22Rv1 (cell line): ENCODE measurements around the gene SLCO3A1.

Source experiments
- H3K27ac ChIP-seq: fragments of 450-650 bp; 2 replicates; pipeline ENCODE4 v1.5.1; 2017
- ZFX ChIP-seq: fragments of 450-650 bp; IDR thresholded peaks from 2 replicates; pipeline ENCODE4 v1.6.1; 2017; ENCODE audit warnings: antibody characterized with exemption, borderline replicate concordance
- TF ChIP-seq, protein P1 (sequence below): fragments of 450-650 bp; IDR thresholded peaks from 2 replicates; pipeline ENCODE4 v1.5.1; 2017; ENCODE audit warnings: mild to moderate bottlenecking

SLCO3A1 gene

DNA sequence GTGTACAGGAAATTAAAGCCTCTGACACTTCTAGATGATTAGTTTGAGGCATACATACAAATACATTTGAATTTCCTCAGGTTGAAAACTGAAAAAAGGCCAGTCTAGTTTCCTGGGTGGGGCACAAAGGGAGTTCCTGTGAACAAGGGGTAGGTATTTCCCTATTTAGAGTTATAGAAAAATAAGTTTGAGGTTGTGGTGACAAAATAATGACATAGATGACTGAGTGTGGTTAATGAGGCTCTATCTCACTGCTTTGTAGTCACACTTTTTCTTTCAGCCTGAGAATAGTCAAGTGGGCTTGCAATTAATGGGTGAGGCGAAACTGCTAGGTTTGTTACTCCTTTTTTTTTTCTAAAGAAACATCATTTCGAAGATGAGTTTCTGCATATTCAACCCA, 4.3 kb downstream of the SLCO3A1 start:
- TF ChIP-seq, protein P1, sequence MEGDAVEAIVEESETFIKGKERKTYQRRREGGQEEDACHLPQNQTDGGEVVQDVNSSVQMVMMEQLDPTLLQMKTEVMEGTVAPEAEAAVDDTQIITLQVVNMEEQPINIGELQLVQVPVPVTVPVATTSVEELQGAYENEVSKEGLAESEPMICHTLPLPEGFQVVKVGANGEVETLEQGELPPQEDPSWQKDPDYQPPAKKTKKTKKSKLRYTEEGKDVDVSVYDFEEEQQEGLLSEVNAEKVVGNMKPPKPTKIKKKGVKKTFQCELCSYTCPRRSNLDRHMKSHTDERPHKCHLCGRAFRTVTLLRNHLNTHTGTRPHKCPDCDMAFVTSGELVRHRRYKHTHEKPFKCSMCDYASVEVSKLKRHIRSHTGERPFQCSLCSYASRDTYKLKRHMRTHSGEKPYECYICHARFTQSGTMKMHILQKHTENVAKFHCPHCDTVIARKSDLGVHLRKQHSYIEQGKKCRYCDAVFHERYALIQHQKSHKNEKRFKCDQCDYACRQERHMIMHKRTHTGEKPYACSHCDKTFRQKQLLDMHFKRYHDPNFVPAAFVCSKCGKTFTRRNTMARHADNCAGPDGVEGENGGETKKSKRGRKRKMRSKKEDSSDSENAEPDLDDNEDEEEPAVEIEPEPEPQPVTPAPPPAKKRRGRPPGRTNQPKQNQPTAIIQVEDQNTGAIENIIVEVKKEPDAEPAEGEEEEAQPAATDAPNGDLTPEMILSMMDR, result no peak
- H3K27ac ChIP-seq, result no peak overlapping the region

DNA sequence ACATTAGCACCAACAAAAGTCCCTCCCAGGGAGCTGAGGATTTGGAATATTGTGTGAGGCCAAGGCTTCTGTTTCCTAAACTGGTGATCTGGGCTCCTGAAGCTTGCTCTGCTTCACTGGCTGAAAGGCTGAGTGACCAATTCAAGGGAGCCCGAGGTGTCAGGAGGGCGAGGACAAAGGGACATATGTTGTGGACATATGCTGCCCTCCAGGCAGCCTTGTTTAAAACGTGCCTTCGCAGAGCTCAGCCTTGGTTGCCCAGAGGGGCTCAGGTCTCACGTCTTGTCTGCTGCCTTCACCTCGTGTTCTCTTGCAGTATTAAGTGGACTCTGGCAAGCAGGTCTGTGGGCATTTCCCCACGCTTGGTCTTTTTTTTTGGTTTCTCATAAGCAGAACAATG, 7.0 kb downstream of the SLCO3A1 start:
- TF ChIP-seq, protein P1, result no peak
- no peak for TF ChIP-seq ZFX

DNA sequence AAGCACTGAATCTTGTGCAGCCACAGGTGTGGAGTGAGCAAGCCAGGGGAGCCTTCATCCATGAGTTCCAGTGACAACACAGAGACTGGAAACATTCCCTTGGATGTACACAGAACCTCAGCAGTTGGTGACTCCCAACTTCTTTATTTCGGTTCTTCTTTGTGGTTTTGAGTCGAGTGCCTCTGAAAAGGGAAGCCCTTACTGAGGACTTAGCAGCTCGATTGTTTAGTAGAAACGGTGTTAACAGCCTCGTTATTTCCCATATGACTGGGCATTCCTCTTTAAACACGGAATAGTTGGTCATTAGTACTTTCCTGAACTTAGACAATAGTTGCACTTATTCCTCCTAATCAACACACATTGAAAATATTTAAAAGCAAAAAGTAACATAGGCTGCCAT, 7.7 kb downstream of the SLCO3A1 start:
- TF ChIP-seq, protein P1, result no peak
- TF ChIP-seq ZFX, result no peak
- no peak overlapping the region for H3K27ac ChIP-seq

More for the DNA sequence above, 7.0 kb downstream of the SLCO3A1 start:
- no peak overlapping the region for H3K27ac ChIP-seq

DNA sequence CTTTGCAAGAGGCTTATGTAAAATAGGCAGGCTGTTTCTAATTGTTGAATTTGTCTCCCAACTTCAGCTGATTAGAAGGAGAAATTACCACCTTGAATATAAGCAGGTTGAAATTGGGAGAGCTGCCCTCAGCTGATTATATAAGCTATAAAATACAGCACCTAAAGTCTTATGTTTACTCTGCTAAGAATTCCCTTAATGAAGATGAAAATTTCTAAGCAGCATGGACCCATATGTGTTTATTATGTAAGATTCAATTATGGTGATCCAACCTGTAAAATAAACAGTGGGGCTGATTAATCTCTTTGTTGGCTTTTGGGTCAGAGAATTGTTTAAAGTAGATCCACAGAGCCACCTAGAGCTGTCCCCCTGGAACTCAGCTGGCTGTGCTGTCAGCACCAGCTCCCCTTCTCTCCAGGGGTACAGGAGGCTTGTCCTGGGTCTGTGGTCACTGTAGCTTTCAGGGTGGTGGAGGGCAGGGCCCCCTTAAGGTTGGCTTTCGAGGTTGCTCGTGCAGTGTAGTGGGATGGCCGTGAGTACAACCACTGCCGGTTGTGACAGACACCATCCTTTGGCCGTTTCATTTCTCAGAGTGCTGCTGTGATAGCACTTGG, 9.5 kb downstream of the SLCO3A1 start:
- H3K27ac ChIP-seq, result no peak overlapping the region
- TF ChIP-seq ZFX, result no peak
- TF ChIP-seq, protein P1, result no peak

DNA sequence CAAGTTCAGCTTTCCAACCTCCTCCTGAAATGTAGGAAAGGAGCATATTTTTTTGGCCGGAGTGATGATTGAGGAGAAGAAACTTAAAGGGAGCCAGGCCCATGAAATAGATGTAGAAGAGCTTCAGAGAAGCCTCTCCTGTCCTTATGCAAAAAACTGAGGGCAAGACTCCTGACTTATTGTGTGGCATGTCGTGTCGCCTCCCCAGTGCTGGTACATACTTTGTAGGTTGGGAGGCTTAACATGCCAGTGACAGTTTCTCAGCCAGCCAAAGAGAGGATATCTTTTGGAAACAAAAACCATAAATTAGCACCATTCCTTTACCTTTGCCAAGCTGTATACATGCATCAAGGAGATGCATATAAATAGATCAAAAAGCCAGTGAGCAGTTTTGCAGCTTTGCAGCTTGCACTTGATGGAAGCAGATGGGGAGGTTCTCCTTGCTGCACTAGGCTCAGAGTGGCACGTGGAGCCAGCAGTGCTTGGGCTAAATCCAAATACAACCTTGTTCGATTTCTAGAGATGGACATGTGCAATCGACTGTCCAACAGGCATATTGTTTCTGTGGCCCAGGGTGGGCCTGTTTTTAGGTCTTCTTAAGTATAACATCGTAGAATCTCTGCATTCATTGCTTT, 10.2 kb downstream of the SLCO3A1 start:
- no peak for TF ChIP-seq ZFX
- TF ChIP-seq, protein P1, result no peak
- H3K27ac ChIP-seq, result no peak overlapping the region

DNA sequence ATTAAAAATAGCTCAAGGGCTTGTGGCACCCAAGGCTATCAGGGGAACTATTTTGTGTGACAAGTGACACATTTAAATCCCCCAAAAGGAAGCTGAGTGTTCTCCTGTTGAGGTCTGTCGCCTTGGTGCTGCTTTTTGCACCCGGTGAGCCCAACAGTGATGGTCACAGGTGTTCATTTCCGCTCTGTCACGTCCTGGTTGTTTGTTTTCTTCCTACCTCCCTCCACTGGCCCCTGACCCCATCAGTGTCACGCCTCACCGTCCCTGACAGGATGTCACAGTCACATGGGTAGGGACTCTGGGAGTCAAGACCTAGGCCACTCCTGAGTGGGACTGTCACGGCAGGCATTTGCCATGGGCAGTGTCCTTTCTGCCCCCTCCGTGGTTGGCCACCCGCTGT, 11.2 kb downstream of the SLCO3A1 start:
- H3K27ac ChIP-seq, result no peak overlapping the region
- TF ChIP-seq, protein P1, result no peak
- no peak for TF ChIP-seq ZFX

DNA sequence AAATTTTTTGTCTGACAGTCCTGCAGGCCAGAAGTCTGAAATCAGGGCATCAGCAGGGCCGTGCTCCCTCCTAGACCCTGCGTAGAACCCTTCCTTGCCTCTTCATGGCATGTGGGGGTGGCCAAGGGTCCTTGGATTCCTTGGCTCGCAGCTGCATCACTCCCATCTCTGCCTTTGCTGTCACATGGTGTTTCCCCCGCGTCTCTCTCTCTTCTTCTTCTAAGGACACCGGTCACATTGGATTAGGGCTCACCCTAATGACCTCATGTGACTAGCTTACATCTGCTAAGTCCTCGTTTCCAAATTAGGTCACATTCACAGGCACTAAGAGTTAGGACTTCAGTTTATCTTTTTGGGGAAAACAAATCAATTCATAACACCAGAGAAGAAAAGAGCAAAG, 12.0 kb downstream of the SLCO3A1 start:
- no peak overlapping the region for H3K27ac ChIP-seq

More for the DNA sequence above, 12.0 kb downstream of the SLCO3A1 start:
- TF ChIP-seq, protein P1, result no peak
- no peak for TF ChIP-seq ZFX
